GM12878 (cell line): ENCODE data around the gene RPS16. TPM values are rescaled to one million over a fixed set of nuclear protein-coding genes. Genes with fewer than 3 reads are reported as not detected.

ENCODE experiments used
- CREM ChIP-seq: IDR thresholded peaks from 2 replicates; pipeline ENCODE4 v1.6.1; 2014; ENCODE audit warnings: antibody characterized with exemption, low read depth
- IRF3 ChIP-seq: fragments of 450-650 bp; IDR thresholded peaks from 2 replicates; pipeline ENCODE4 v1.6.1; 2014; ENCODE audit warnings: mild to moderate bottlenecking
- KLF5 ChIP-seq: fragments of 450-650 bp; IDR thresholded peaks from 2 replicates; pipeline ENCODE4 v1.6.1; 2014; ENCODE audit warnings: mild to moderate bottlenecking; ENCODE audit not compliant: partially characterized antibody
- LARP7 ChIP-seq: fragments of 450-650 bp; IDR thresholded peaks from 2 replicates; pipeline ENCODE4 v1.6.1; 2017; ENCODE audit warnings: mild to moderate bottlenecking
- MAX ChIP-seq: IDR thresholded peaks from 2 replicates; pipeline ENCODE4 v1.6.1; 2012; ENCODE audit warnings: low read depth, low read length, improper control_type of control experiment
- NRF1 ChIP-seq: conservative IDR thresholded peaks from 2 replicates; pipeline ENCODE4 v1.6.1; 2011; ENCODE audit warnings: mild to moderate bottlenecking, low read depth, low read length, improper control_type of control experiment
- PKNOX1 ChIP-seq: fragments of 450-650 bp; IDR thresholded peaks from 2 replicates; pipeline ENCODE4 v1.6.1; 2016; ENCODE audit warnings: mild to moderate bottlenecking
- RBBP5 ChIP-seq: fragments of 200-600 bp; sonication (generic); conservative IDR thresholded peaks from 2 replicates; pipeline ENCODE4 v1.6.1; 2016
- SREBF2 ChIP-seq: IDR thresholded peaks from 2 replicates; pipeline ENCODE4 v1.6.1; 2012; ENCODE audit warnings: mild to moderate bottlenecking, low read length
- polyA plus RNA-seq, 11 experiments: library from polyadenylated mRNA; depleted of rRNA in 4 of 11; unstranded in 6 of 11; stranded (reverse) in 5 of 11; fragments of >200 nt; fragmentation: Nextera tagmentation in 4 of 11; fragmentation: Illumina TruSeq in 1 of 11; extraction: Ambion mirVana in 4 of 11; extraction: Trizol in 1 of 11; gene quantifications; 1 replicate in 1 of 11; 2 replicates in 10 of 11; pipeline versions ENCODE4 v1.2.1 to v1.2.3, GENCODE V29; 2011 to 2016; ENCODE audit warnings: inconsistent platforms in 2 of 11, missing spikeins in 2 of 11, low read depth in 1 of 11
- total RNA-seq, 4 experiments: library from RNA; depleted of rRNA in 3 of 4; stranded (reverse); fragments of >200 nt in 3 of 4; fragmentation: Illumina TruSeq in 1 of 4; extraction: Trizol in 1 of 4; gene quantifications; 2 replicates each; pipeline versions ENCODE4 v1.2.1 to v1.2.3, GENCODE V29; 2013 to 2021
- TF ChIP-seq, protein P1 (sequence below): IDR thresholded peaks from 2 replicates; pipeline ENCODE4 v1.6.1; 2011; ENCODE audit warnings: borderline replicate concordance, low read depth, mild to moderate bottlenecking, moderate library complexity, low read length; ENCODE audit not compliant: insufficient read depth, poor library complexity, severe bottlenecking

The RPS16 gene
- total and polyA plus RNA-seq, 10 of the 15 experiments (the other 5 are each of a cell fraction or from before 2014, with no cell fraction given): 148 to 4,810 (median 2,343) TPM

- peak; percentile 45 for TF ChIP-seq KLF5
- TF ChIP-seq NRF1: peak; percentile 68
- peak; percentile 77 for TF ChIP-seq LARP7
- TF ChIP-seq PKNOX1: peak; percentile 57
- peak; percentile 92 for TF ChIP-seq MAX
- no peak for TF ChIP-seq RBBP5
- TF ChIP-seq SREBF2: 0 out of 2 replicates have a peak, but pooled peaks have one; percentile 36
- 0 out of 2 replicates have a peak, but pooled peaks have one; percentile 35 for TF ChIP-seq IRF3
- TF ChIP-seq CREM: peak; percentile 61; the same call in 1 of the 2 replicates
- TF ChIP-seq, protein P1, sequence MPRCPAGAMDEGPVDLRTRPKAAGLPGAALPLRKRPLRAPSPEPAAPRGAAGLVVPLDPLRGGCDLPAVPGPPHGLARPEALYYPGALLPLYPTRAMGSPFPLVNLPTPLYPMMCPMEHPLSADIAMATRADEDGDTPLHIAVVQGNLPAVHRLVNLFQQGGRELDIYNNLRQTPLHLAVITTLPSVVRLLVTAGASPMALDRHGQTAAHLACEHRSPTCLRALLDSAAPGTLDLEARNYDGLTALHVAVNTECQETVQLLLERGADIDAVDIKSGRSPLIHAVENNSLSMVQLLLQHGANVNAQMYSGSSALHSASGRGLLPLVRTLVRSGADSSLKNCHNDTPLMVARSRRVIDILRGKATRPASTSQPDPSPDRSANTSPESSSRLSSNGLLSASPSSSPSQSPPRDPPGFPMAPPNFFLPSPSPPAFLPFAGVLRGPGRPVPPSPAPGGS: peak; percentile 53
Measured at GRCh38 chr19:39435499-39436349, at the start of gene RPS16 (continued).
